ENCODE measurements around the gene SBNO1.
A peak's percentile ranks its signal among the peaks of the same experiment; 100 is the strongest.
"Not testable (repeated sequence)": the region's sequence is repeated elsewhere in the genome, so short reads cannot be mapped to it uniquely, and the experiment has no call there.

Gene SBNO1

GRCh38 chr12:123388177-123388950, 23.7 kb upstream of the SBNO1 start:
- peak; percentile 81 for DNase-seq

- no peak for DNase-seq
Observed at GRCh38 chr12:123387508-123388176, 23.0 kb upstream of the SBNO1 start.

GRCh38 chr12:123385536-123385935, 20.9 kb upstream of the SBNO1 start:
- DNase-seq: not testable (repeated sequence)

GRCh38 chr12:123384994-123385376, 20.3 kb upstream of the SBNO1 start:
- DNase-seq: no peak

- DNase-seq: no peak
Observed at GRCh38 chr12:123384318-123384993, 19.8 kb upstream of the SBNO1 start.

GRCh38 chr12:123382684-123383083, 18.0 kb upstream of the SBNO1 start:
- no peak for DNase-seq

GRCh38 chr12:123379391-123379790, 14.7 kb upstream of the SBNO1 start:
- DNase-seq: no peak

GRCh38 chr12:123372415-123372814, 7.8 kb upstream of the SBNO1 start:
- DNase-seq: not testable (repeated sequence)

GRCh38 chr12:123371667-123372368, 7.2 kb upstream of the SBNO1 start:
- not testable (repeated sequence) for DNase-seq

GRCh38 chr12:123369229-123369628, 4.6 kb upstream of the SBNO1 start:
- no peak for DNase-seq

- DNase-seq: not testable (repeated sequence)
Observed at GRCh38 chr12:123368431-123368830, 3.8 kb upstream of the SBNO1 start.

GRCh38 chr12:123367511-123367910, 2.9 kb upstream of the SBNO1 start:
- no peak for DNase-seq

GRCh38 chr12:123365025-123365917, 624 bp upstream of the SBNO1 start:
- peak; percentile 99 for DNase-seq

GRCh38 chr12:123363740-123364531, 711 bp downstream of the SBNO1 start:
- peak; percentile 26 for DNase-seq

GRCh38 chr12:123363390-123363739, 1.3 kb downstream of the SBNO1 start:
- peak; percentile 26 for DNase-seq

- DNase-seq: no peak
Observed at GRCh38 chr12:123358035-123358434, 6.6 kb downstream of the SBNO1 start.

- no peak for DNase-seq
Observed at GRCh38 chr12:123356159-123356670, 8.4 kb downstream of the SBNO1 start.

- no peak for DNase-seq
Observed at GRCh38 chr12:123354600-123354999, 10.0 kb downstream of the SBNO1 start.

GRCh38 chr12:123351349-123351748, 13.3 kb downstream of the SBNO1 start:
- DNase-seq: no peak

- DNase-seq: no peak
Observed at GRCh38 chr12:123346946-123347345, 17.7 kb downstream of the SBNO1 start.

- DNase-seq: no peak
Observed at GRCh38 chr12:123344086-123344485, 20.6 kb downstream of the SBNO1 start.
